Cortex of kidney (tissue), 1 donor: ENCODE measurements around the gene NEIL1.
"Not testable (repeated sequence)": the region's sequence is repeated elsewhere in the genome, so short reads cannot be mapped to it uniquely, and the experiment has no call there.

Source experiments
- DNase-seq: peaks from one replicate; lab custom pipeline; 2025; lab: John Stamatoyannopoulos, UW

Gene NEIL1, protein sequence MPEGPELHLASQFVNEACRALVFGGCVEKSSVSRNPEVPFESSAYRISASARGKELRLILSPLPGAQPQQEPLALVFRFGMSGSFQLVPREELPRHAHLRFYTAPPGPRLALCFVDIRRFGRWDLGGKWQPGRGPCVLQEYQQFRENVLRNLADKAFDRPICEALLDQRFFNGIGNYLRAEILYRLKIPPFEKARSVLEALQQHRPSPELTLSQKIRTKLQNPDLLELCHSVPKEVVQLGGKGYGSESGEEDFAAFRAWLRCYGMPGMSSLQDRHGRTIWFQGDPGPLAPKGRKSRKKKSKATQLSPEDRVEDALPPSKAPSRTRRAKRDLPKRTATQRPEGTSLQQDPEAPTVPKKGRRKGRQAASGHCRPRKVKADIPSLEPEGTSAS

DNA sequence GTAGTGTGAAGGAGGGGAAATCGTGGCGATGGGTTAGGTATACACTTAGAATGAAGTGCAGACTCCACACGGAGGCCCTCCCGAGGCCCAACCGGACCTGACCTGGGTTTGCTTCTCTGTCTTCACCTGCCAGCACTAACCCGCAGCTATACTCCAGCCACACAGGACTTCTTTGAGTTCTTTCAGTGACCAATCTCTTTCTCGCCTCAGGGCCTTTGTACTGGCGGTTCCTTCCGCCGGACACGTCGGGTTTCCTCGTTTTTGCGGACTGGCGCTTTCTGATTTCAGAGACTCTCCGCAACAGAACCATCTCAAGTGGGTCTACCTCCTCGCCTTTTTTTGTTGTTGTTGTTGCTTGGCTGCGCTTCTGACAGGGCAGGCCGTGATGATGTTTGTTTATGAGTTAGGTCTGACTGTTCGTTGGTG lies at the start of gene NEIL1:
NEIL1 (plus strand) TSS at position 244 of the 426 bp plus-strand sequence. CDS start 1,867 bp downstream, outside the sequence.
- no peak for DNase-seq

DNA sequence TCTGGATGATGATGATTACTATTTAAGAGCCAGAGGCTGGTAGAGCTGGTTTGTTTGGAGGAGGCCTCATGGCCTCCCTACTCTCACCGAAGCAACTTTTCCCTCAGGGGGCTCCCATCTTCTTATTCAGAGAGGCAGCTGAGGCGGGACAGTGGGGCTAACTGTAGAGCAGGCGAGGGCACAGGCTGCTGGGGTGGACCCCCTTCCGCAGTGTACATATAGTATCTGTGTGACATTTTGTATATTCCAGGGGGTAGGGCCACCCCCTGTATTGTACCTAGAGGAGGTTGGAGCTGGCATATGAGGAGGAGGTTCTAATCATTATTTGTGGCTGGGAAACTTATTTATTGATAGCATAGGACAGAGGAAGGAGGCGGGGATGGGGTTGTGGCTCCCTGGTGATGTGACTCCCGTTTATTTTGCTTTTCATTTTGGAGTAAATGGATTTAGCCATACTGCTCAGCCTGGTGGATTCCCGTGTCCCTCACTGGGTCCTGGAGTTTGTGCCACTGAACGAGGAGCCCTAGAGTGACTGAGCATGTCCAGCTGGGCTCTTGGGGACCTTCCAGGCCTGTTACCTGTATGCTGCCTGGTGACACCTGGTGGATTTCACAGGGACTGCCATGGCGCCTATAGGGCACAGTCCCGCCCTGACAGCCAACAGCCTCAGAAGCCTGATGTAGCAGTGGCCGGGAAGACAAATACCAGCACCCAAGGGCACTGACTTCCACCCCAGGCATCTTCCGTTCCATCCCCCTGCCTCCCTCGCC lies 48.1 kb upstream of the NEIL1 start:
- DNase-seq, result not testable (repeated sequence)

DNA sequence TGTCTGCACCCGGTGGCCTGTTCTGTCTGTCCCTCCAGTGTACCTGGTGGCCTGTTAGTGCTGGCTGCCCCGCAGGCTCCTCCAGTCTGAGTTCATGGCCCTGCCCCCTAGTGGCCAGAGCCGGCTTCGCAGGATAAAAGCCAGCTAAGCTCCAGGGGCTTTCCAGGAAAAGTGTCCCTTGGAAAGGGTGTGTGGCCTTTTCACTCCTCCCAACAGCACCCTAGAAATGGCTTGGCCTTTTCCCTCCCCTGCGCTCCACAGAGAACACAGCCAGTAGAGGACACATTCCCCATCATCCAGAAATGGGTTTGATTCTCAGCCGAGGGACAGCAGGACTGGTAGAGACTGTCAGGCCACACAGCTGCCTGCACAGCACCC lies 47.5 kb upstream of the NEIL1 start:
- DNase-seq, result not testable (repeated sequence)

DNA sequence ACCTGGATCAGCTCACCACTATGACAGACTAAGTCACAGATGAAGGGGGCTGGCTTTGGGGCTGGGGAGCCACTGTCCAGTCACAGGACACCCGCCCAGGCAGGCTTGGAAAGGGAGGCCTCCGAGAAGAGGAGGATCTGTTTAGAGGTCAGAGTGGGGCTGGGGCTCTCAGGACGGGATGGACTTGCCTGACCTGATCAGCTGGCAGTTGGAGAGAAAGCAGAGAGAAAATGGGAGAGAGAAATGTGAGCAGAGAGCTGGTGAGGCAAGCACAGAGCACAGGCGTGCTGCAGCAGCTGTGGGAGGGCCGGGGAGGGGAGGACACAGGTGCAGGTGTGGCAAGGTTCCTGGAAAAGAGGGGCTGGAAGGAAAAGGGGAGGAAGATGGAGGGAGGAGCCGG lies 46.8 kb upstream of the NEIL1 start:
- DNase-seq, result not testable (repeated sequence)

DNA sequence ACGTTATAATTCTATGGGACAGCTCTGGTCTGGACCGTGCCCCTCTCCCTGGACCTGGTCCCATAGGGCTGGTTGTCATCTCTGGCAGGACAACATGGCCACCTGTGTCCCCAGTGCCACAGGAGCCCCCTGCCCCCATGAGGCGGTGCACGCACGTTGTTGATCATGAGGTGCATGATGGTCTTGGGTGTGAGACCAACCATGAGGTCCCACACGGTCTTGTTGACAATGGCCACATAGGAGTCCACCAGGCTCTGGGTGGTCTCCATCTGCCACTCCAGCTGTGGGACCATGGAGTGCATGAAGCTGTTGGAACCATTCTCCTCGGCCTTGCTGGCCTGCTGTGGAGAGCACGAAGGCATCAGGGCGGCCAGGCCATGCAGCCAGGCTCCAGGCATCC lies 44.5 kb upstream of the NEIL1 start:
- no peak for DNase-seq

DNA sequence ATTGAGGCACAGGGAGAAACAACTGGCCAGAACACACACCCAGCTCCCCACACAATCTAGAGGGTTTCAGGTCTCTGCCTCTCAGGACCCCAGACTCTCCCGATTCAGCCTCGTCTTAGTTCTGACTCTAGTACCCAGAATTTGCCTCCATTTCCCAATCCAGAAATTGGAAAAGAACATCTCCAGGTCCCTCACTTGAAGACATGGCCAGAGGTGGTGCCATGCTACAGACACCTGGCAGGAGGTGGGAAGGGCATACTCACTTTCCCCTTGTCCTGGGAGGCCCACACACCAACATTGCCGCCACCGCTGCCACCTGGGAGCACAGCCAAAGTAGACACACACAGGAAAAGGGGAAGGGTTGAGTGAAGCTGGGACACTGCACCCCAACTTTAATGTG lies 44.1 kb upstream of the NEIL1 start:
- DNase-seq, result not testable (repeated sequence)

DNA sequence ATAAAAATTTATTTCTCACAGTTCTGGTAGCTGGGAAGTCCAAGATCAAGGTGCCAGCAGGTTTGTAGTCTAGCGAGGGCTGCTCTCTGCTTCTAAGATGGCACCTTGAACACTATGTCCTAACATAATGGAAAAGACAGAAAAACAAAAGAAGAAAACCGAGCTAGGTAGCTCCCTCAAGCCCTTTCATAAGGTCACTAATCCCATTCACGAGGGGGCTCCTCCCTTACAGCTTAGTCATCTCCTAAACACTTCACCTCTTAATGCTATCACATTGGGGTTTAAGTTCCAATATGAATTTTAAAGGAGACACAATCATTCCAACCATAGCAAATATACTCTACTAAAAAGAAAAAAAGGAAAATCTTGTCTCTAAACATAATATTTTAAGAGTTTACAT lies 40.7 kb upstream of the NEIL1 start:
- DNase-seq, result no peak

DNA sequence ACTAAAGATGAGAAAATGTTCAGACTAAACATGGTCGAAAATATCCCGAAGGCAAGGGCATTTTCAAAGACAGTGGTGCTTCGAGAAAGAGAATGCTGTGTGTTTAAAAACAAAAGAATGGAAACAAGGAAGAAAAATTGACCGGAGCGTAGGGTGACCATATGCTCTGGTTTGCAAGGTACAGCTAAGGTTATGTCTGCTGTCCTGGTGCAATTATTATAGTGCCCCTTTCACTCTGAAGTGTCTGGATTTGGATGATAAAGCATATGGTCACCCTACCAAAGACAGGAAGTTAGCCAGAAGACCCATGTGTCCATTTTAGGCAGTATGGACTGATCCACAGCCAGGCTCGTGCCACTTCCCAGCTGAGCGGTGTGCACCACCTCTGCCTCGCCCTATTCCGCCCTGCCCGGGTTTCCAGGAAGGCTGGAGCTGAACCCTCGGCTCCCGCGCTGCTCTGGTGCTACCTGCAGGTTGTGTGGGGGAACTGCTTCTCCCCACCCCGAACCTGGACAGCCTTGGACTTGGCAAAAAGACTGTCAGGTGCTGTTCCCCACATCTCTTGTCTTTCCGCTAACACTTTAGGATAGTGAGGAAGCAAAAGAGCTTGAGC lies 39.0 kb upstream of the NEIL1 start:
- DNase-seq, result no peak

DNA sequence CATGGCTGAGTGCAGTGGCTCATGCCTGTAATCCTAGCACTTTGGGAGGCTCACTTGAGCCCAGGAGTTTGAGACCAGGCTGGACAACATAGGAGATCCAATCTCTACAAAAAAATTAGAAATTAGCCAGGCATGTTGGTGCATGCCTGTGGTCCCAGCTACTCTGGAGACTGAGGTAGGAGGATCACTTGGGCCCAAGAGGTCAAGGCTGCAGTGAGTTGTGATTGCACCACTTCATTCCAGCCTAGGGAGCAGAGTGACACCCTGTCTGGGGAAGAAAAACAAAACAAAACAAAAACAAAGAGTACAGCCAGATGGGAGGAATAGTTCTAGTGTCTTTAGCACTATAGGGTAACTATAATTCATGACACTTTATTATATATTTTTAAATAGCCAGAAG lies 37.1 kb upstream of the NEIL1 start:
- DNase-seq, result no peak

DNA sequence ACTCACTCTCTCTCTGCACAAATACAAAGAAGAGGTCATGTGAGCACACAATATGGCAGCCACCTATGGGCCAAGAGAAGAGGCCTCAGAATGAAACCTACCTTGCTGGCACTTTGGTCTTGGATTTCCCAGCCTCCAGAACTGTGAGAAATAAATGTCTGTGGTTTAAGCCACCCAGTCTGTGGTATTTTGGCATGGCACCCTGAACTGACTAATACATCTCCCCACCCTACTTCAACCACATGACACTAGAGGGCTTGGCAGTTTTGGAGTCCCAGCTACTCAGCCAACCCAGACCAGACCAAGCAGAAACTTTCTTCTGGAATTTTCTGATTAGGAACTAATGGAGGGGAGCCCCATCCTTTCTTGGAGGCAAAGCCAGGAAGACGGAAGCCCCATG lies 34.3 kb upstream of the NEIL1 start:
- DNase-seq, result not testable (repeated sequence)

DNA sequence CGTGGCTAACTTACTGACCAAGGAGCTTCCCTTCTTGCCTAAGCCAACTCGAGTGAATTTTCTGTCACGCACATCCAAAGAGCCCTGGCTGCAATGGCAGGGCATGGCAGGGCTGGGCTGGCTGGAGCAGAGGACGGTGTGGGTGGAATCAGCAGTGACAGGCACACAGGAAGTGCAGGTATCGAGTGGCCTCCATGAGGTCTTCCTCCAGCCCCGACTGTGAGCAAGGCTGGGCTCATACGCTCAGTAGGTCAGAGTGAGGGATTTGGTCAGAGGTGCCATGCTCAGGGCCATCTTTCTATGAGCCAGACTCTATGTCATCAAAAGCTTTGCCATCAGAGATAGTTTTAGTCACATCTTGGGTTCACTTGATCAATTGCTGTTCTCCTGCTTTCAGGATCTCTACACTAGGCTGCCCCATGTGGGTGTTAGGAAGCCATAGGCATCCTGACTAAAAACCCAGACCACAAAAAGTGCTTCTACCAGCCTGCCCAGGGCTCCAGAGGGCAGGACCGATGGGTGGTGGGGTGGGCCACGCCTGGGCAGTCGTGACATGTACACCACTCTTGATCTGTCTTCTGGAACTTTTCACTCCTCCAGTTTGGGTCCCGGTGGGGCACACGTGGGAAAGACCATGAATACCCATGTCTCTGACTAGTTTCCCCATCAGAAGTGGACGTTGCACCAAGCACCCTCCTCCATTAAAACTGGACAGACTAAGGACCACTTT lies 33.6 kb upstream of the NEIL1 start:
- no peak for DNase-seq

DNA sequence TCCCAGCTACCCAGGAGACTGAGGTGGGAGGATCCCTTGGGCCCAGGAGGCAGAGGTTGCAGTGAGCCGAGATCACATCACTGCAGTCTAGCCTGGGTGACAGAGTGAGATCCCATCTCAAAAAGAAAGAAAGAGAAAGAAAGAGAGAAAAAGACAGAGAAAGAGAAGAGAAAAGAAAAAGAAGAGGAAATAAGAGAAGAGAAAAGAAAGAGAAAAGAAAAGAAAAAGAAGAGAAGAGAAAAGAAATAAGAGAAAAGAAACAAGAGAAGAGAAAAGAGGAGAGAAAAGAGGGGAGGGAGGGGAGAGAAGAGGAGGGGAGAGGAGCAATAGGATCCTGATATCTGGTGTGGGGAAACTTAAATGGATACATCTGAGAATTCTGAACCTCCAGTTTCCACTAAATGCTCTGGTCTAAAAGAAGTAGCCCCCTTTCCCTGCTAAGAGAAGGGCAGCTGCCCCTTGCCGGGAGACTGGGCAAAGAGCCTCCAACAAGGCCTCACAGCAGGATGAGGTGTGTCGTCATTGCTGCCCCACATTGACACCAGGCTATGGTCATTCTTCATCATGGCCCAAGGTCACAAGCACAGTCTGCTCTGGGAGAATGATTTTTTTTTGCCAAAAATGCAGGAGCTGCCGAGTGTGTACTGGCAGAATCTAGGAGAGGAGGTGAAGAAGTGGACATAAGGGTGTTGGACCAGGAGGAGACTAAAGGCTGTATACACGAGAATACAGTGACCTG lies 32.1 kb upstream of the NEIL1 start:
- DNase-seq, result no peak

DNA sequence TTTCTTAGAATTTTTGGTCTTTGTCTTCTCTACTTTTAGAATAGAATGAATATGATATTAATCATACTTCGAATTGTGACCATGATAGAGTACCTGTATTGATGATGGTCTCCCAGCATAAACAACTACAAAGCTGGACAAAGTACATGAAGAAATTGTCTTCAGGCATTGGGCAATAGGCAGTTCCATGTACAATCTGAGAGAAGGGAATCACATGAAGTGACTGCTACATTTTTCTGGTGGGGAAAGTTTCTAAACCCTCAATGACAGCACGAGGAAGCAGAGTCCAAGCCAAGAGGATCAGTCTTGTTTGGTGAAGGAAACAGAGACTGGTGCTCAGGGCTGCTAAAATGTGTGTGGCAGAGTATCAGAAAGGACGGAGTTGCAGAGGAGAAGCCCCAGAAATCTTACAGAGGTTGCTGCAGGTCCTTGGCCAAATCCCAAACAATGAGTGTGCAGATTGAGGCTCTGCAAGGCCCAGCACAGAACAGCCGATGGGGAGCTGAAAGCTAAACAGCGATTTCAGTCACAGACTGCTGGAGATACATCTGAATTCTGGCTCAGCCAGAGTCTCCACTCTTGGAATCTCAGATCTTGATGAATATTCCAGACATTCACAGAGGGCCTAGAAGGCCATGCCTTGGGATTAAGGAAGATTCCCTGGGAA lies 27.5 kb upstream of the NEIL1 start:
- not testable (repeated sequence) for DNase-seq

DNA sequence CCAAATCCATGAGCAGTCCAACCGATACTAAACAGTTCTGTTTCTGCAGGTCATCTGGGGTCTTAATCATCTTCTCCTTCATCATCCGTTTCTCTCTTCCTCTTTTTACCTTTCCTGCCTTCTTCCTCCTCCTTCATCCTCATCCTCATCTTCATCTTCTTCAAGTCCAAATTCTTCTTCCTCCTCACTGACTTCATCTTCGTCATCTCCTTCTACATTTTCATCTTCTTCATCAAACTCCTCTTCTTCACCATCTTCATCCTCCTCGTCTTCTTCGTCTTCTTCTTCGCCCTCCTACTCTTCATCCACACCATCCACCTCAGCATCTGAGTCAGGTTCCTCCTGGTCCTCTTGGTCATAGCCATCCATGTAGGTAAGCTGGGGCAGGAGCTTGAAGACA lies 25.1 kb upstream of the NEIL1 start:
- DNase-seq, result no peak

DNA sequence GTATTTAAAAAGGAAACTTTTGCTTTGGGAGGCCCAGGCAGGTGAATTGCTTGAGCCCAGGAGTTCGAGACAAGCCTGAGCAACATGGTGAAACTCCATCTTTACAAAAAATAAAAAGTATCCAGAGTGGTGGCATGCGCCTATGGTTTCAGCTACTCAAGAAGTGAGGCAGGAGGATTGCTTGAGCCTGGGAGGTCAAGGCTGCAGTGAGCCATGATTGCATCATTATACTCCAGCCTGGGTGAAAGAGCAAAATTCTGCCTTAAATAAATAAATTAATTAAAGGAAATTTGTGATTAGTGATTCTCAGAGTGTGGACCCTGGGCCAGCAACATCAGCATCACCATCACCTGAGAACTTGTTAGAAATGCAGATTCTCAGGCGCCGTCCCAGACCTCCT lies 20.9 kb upstream of the NEIL1 start:
- DNase-seq, result no peak

DNA sequence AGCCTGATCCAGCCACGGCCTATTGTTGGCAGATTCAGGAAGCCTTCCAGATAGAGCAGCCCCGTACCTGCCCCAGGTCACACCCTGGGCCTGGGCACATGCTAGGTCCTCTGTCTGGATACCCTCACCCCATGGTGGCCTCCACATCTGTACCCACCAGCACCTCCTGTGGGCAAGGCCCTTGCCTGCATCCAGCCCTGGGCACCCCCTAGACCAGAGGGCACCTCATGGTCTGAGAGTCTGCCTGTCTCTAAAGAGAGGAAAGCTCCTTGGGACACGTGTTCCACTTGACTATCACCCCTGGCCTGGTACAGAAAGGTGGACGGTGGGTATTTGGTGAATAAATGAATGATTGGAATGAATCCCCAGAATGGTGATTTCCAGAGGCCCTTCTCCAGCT lies 19.8 kb upstream of the NEIL1 start:
- no peak for DNase-seq

DNA sequence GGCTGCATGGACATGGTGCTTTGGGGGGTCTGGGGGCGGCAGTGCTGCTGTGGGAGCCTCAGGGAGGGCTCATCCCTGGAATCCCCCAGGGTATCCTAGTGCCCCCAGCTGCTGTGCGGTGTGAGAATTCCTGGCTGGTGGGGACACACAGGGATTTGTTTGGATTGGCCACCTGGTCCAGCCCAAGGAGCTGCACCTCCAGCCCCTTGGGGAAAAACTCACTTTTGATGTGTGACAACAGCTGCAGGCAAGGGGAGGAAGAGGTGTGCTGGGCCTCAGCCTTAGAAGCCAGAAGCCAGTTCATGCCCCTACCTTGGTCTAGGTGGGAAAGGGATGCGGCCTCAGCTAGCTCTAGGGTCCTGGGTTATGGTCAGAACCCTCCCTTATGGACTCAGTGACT lies 19.3 kb upstream of the NEIL1 start:
- DNase-seq, result no peak

DNA sequence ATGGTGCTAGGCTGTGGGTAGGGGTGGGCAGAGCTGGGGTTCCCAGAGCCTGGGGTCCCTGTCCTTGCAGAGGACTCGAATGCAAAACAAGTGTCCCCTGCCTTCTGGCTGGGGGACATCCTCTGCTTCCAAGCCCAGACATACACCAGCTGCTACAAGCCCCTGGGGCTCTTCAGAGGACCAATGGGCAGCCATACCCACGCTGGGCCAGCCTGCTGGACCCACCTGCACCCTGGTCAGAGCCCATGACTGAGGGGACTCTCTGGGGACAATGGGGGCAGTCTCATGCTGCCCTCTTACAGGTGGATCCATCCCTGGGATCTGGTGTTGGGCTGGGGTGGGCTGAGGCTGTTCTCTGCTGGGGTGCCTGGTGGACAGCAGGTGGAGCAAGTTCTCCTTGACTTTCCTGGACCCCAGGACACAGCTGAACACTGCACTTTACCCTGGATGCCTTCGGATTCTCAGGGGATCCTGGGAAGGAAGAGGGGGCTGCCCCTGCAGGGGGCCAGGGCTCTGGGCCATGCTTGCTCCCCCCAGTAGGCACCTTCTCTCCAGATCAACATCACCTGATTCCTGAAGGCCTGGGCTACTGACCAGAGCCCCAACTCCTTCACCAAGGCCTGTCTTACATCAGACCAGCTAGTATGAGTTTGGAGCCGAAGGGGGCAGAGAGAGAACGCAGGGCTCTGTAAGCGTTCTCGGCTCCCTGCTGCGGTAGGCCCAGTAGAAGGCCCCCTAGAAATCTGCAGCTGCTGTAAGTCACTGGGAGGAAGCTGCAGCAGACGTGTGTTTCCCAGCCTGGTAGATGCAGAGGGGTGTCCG lies 18.1 kb upstream of the NEIL1 start:
- DNase-seq, result no peak

DNA sequence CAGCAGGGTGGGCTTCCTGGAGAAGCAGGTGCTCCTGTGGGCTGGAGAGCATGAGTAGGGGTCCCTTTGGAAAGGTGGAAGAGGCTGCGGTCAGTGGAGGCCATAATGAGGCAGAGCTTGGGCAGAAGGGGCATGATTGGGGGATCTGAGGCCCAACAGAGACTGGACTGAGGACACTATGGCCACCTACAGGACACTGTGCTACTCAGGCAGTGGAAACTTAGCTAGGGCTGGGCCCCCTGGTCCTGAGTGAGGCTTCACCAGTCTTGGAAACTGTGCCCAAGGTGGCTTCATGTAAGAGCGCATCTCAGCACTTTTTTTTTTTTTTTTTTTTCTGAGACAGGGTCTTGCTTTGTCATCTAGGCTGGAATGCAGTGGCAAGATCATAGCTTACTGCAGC lies 17.3 kb upstream of the NEIL1 start:
- no peak for DNase-seq

DNA sequence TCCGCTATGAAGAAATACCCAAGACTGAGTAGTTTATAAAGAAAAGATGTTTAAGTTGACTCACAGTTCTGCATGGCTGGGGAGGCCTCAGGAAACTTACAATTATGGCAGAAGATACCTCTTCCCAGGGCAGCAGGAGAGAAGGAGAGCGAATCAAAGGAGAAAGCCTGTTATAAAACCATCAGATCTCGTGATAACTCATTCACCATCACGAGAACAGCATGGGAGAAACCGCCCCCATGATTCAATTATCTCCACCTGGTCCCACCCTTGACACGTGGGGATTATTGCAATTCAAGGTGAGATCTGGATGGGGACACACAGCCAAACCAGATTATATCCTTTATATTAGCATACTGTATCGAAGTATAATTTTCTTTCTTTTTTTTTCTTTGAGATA lies 14.7 kb upstream of the NEIL1 start:
- not testable (repeated sequence) for DNase-seq
